Stomach (tissue), 9 donors: ENCODE data around the gene GPC5. TPM values are rescaled to one million over a fixed set of nuclear protein-coding genes. Genes with fewer than 3 reads are reported as not detected.

ENCODE experiments used
- DNase-seq, 2 donors: peaks; one replicate each; pipeline versions ENCODE4 v3.0.0 to v3.0.0-alpha.2; 2013 to 2019
- H3K27ac ChIP-seq, 5 donors: fragments of 200-600 bp in 4 of 5; sonication (generic) in 4 of 5; one replicate each; pipeline ENCODE4 v1.5.1; 2013 to 2019; ENCODE audit warnings: mild to moderate bottlenecking in 1 of 5, moderate library complexity in 1 of 5
- H3K27me3 ChIP-seq, 3 donors: fragments of 200-600 bp; sonication (generic); one replicate each; pipeline ENCODE4 v1.5.1; 2017 to 2019; ENCODE audit warnings: mixed run types in 1 of 3
- H3K36me3 ChIP-seq, 4 donors: fragments of 200-600 bp; sonication (generic); 1 replicate in 3 of 4; 2 replicates in 1 of 4; pipeline ENCODE4 v1.5.1; 2016 to 2019
- H3K4me1 ChIP-seq, 4 donors: fragments of 200-600 bp; sonication (generic); one replicate each; pipeline ENCODE4 v1.5.1; 2016 to 2019
- H3K4me3 ChIP-seq, 4 donors: fragments of 200-600 bp; sonication (generic) in 3 of 4; one replicate each; pipeline ENCODE4 v1.5.1; 2016 to 2019; ENCODE audit warnings: mild to moderate bottlenecking in 1 of 4
- H3K9me3 ChIP-seq, 4 donors: fragments of 200-600 bp; sonication (generic); one replicate each; pipeline ENCODE4 v1.5.1; 2016 to 2019
- CTCF ChIP-seq, 7 experiments: fragments of 450-650 bp in 4 of 7; fragments of 200-600 bp in 3 of 7; sonication (generic) in 3 of 7; IDR thresholded peaks; one replicate each; pipeline ENCODE4 v1.5.1; 2016 to 2019; ENCODE audit warnings: antibody characterized with exemption in 7 of 7, control low read depth in 2 of 7, mild to moderate bottlenecking in 1 of 7
- EP300 ChIP-seq: sonication (generic); formaldehyde crosslinking; IDR thresholded peaks from one replicate; pipeline ENCODE4 v1.6.1; 2017; ENCODE audit warnings: antibody characterized with exemption
- POLR2A ChIP-seq, 4 donors: fragments of 450-650 bp; IDR thresholded peaks; one replicate each; pipeline ENCODE4 v1.6.1; 2016; ENCODE audit warnings: antibody characterized with exemption in 4 of 4, control low read depth in 2 of 4, mild to moderate bottlenecking in 1 of 4, moderate library complexity in 1 of 4
- POLR2AphosphoS5 ChIP-seq, 3 donors: sonication (generic); formaldehyde crosslinking; IDR thresholded peaks; one replicate each; pipeline ENCODE4 v1.6.1; 2016; ENCODE audit warnings: antibody characterized with exemption in 3 of 3
- WGBS, 5 donors: extraction: QIAGEN DNeasy Blood & Tissue Kit in 3 of 5; methylation state at CpG; one replicate each; pipeline versions ENCODE4 v1.1.5 to v1.1.7; 2013 to 2018; 5-methylcytosine and 5-hydroxymethylcytosine counted together
- intact Hi-C: fragments of 100-400 bp; cut with DNase I; formaldehyde crosslinking; loops from one replicate; pipeline ENCODE4 v1.15.1; 2023; ENCODE audit warnings: low total_unique reads
- polyA plus RNA-seq, 3 donors: library from polyadenylated mRNA; stranded (reverse); fragments of 200-250 nt; gene quantifications; one replicate each; pipeline ENCODE4 v1.2.3, GENCODE V29; 2013
- total RNA-seq, 5 donors: library from RNA; depleted of rRNA; stranded (reverse); fragments of >200 nt; gene quantifications; one replicate each; pipeline versions ENCODE4 v1.1.0 to v1.2.3, GENCODE V29; 2014 to 2016
- donor health status: healthy with polysubstance abuse.
- donor health status: Bipolar disorder and iron deficiency.
- donor health status: healthy.

GPC5 gene
- total and polyA plus RNA-seq, 8 donors, result 0.87 to 2.8 TPM; not detected in 6

- TF ChIP-seq POLR2AphosphoS5 (IDR thresholded peaks at IDR 0.05) (no peak), CTCF (IDR thresholded peaks at IDR 0.05) (no peak), POLR2A (IDR thresholded peaks at IDR 0.05) (no peak), EP300 (no peak)
- DNase-seq, result no peak
- H3K36me3 ChIP-seq, result no peaks in the 10 kb centered on the region
These were observed 739.1 kb downstream of the GPC5 start for GRCh38 chr13:92137520-92137919.

GRCh38 chr13:92143766-92144165, 745.3 kb downstream of the GPC5 start:
- Histone ChIP-seq H3K27ac (no peak overlapping the region), H3K27me3 (no peaks in the 10 kb centered on the region), H3K36me3 (no peaks in the 10 kb centered on the region), H3K4me1 (no peaks in the 10 kb centered on the region), H3K9me3 (no peaks in the 10 kb centered on the region), H3K4me3 (no peak overlapping the region)
- DNase-seq, result no peak
- intact Hi-C loops, result no loop called here
- TF ChIP-seq POLR2A (IDR thresholded peaks at IDR 0.05) (no peak), EP300 (no peak), CTCF (IDR thresholded peaks at IDR 0.05) (no peak), POLR2AphosphoS5 (IDR thresholded peaks at IDR 0.05) (no peak)

More at GRCh38 chr13:92137520-92137919, 739.1 kb downstream of the GPC5 start:
- H3K27ac ChIP-seq, result no peak overlapping the region
- H3K27me3 ChIP-seq, result no peaks in the 10 kb centered on the region
- 55 to 70% (median 63%) methylated on average over 3 of the region's 3 CpGs for WGBS, 5 donors
- intact Hi-C loops, result no loop called here
- H3K4me1 ChIP-seq, result no peaks in the 10 kb centered on the region
- no peaks in the 10 kb centered on the region for H3K9me3 ChIP-seq
- H3K4me3 ChIP-seq, result no peak overlapping the region

- Histone ChIP-seq H3K27ac (no peak overlapping the region), H3K9me3 (no peaks in the 10 kb centered on the region), H3K4me3 (no peak overlapping the region), H3K4me1 (no peaks in the 10 kb centered on the region), H3K27me3 (no peaks in the 10 kb centered on the region), H3K36me3 (no peaks in the 10 kb centered on the region)
- no peak for TF ChIP-seq POLR2A (IDR thresholded peaks at IDR 0.05)
- no peak for TF ChIP-seq POLR2AphosphoS5 (IDR thresholded peaks at IDR 0.05)
- no peak for TF ChIP-seq EP300
- TF ChIP-seq CTCF (IDR thresholded peaks at IDR 0.05), result no peak
- intact Hi-C loops, result no loop called here
- no peak for DNase-seq
- 68 to 77% (median 76%) methylated on average over 1 of the region's 1 CpG for WGBS, 5 donors
These were observed 752.2 kb downstream of the GPC5 start for GRCh38 chr13:92150606-92151005.

GRCh38 chr13:92158346-92158745, 759.9 kb downstream of the GPC5 start:
- no peak for TF ChIP-seq EP300
- TF ChIP-seq CTCF (IDR thresholded peaks at IDR 0.05), result no peak
- no peak for TF ChIP-seq POLR2AphosphoS5 (IDR thresholded peaks at IDR 0.05)
- TF ChIP-seq POLR2A (IDR thresholded peaks at IDR 0.05), result no peak
- 30 to 69% (median 47%) methylated on average over 3 of the region's 3 CpGs for WGBS, 5 donors
- Histone ChIP-seq H3K36me3 (no peaks in the 10 kb centered on the region), H3K27me3 (no peaks in the 10 kb centered on the region), H3K27ac (no peak overlapping the region), H3K4me3 (no peak overlapping the region), H3K4me1 (no peaks in the 10 kb centered on the region), H3K9me3 (no peaks in the 10 kb centered on the region)
- DNase-seq, result no peak
- intact Hi-C loops, result no loop called here
